Measurements from ENCODE around the gene ABI1.
A peak's percentile ranks its signal among the peaks of the same experiment; 100 is the strongest.

The ABI1 gene

DNA sequence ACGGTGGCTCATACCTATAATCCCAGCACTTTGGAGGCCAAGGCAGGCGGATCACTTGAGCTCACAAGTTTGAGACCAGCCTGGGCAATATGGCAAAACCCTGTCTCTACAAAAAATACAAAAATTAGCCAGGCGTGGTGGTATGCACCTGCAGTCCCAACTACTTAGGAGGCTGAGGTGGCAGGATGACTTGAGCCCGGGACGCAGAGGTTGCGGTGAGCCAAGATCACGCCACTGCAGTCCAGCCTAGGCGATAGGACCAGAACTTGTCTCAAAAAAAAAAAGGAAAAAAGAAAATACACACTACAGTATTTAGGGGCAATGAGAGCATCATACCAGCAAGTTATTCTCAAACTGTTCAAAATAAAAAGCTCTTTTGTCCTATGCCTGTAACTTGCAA is 59.5 kb downstream of the ABI1 start (continued):
- TF ChIP-seq, protein P1, sequence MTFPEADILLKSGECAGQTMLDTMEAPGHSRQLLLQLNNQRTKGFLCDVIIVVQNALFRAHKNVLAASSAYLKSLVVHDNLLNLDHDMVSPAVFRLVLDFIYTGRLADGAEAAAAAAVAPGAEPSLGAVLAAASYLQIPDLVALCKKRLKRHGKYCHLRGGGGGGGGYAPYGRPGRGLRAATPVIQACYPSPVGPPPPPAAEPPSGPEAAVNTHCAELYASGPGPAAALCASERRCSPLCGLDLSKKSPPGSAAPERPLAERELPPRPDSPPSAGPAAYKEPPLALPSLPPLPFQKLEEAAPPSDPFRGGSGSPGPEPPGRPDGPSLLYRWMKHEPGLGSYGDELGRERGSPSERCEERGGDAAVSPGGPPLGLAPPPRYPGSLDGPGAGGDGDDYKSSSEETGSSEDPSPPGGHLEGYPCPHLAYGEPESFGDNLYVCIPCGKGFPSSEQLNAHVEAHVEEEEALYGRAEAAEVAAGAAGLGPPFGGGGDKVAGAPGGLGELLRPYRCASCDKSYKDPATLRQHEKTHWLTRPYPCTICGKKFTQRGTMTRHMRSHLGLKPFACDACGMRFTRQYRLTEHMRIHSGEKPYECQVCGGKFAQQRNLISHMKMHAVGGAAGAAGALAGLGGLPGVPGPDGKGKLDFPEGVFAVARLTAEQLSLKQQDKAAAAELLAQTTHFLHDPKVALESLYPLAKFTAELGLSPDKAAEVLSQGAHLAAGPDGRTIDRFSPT (tag by site-specific recombination; IDR thresholded peaks at IDR 0.05): no peak

DNA sequence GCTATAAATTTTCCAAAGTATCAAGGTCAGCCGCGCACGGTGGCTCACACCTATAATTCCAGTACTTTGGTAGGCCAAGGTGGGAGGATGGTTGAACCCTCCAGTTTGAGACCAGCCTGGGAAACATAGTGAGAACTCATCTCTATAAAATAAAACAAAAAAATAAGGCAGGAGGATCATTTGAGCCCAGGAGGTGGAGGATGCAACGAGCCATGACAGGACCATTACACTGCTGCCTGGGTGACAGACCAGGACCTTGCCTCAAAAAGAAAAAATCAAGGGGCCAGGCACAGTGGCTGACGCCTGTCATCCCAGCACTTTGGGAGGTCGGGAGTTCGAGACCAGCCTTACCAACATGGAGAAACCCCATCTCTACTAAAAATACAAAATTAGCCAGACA is 60.3 kb downstream of the ABI1 start:
- ChIA-PET CTCF (no interaction called here), POLR2A (no interaction called here)
- Histone ChIP-seq H3K36me3 (ENCODE audit: control insufficient read depth in 2 of 2, insufficient read depth in 1 of 2, low read length in 2 of 2) (no peaks in the 10 kb centered on the region), H3K4me1 (ENCODE audit: control insufficient read depth, insufficient read depth, low read length) (peaks cover 12% of the 10 kb centered on the region), H3K27ac (ENCODE audit: extremely low read depth, low read depth, low read length) (no peak overlapping the region), H3K9me3 (ENCODE audit: control insufficient read depth, insufficient read depth, low read depth, low read length) (no peaks in the 10 kb centered on the region), H3K4me3 (ENCODE audit: low read depth, low read length) (no peak overlapping the region)
- TF ChIP-seq, protein P2, sequence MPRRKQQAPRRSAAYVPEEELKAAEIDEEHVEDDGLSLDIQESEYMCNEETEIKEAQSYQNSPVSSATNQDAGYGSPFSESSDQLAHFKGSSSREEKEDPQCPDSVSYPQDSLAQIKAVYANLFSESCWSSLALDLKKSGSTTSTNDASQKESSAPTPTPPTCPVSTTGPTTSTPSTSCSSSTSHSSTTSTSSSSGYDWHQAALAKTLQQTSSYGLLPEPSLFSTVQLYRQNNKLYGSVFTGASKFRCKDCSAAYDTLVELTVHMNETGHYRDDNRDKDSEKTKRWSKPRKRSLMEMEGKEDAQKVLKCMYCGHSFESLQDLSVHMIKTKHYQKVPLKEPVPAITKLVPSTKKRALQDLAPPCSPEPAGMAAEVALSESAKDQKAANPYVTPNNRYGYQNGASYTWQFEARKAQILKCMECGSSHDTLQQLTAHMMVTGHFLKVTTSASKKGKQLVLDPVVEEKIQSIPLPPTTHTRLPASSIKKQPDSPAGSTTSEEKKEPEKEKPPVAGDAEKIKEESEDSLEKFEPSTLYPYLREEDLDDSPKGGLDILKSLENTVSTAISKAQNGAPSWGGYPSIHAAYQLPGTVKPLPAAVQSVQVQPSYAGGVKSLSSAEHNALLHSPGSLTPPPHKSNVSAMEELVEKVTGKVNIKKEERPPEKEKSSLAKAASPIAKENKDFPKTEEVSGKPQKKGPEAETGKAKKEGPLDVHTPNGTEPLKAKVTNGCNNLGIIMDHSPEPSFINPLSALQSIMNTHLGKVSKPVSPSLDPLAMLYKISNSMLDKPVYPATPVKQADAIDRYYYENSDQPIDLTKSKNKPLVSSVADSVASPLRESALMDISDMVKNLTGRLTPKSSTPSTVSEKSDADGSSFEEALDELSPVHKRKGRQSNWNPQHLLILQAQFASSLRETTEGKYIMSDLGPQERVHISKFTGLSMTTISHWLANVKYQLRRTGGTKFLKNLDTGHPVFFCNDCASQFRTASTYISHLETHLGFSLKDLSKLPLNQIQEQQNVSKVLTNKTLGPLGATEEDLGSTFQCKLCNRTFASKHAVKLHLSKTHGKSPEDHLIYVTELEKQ (tag by site-specific recombination; IDR thresholded peaks at IDR 0.05; ENCODE audit: borderline replicate concordance): no peak

DNA sequence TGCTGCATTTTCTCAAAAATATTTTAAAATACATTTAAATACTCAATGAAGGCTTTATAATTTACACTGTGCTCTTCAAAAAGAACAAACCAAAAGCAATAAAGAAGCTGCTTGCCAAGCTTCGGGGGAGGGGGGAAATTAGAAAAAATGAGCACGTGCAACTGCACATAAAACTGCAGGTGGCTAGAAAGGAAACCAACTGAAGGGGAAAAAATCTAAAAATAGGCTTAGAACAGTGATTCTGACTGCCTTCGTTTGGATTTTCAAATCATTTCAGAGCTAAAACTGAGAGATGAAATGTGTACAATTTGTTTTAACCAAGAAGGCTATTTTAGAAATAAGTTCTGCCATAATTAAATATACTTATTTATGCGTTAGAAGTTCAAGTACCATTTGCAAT is 61.4 kb downstream of the ABI1 start:
- H3K4me1 ChIP-seq (ENCODE audit: control insufficient read depth, insufficient read depth, low read length): peaks cover 1% of the 10 kb centered on the region
- TF ChIP-seq, protein P3, sequence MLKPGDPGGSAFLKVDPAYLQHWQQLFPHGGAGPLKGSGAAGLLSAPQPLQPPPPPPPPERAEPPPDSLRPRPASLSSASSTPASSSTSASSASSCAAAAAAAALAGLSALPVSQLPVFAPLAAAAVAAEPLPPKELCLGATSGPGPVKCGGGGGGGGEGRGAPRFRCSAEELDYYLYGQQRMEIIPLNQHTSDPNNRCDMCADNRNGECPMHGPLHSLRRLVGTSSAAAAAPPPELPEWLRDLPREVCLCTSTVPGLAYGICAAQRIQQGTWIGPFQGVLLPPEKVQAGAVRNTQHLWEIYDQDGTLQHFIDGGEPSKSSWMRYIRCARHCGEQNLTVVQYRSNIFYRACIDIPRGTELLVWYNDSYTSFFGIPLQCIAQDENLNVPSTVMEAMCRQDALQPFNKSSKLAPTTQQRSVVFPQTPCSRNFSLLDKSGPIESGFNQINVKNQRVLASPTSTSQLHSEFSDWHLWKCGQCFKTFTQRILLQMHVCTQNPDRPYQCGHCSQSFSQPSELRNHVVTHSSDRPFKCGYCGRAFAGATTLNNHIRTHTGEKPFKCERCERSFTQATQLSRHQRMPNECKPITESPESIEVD (tag by site-specific recombination; IDR thresholded peaks at IDR 0.05): 0 out of 2 replicates have a peak, but pooled peaks have one; percentile 9
- no peak for TF ChIP-seq ZNF23 (tag by site-specific recombination; IDR thresholded peaks at IDR 0.05; ENCODE audit: borderline replicate concordance)
- POLR2A ChIA-PET: no interaction called here
- H3K36me3 ChIP-seq (ENCODE audit: control insufficient read depth in 2 of 2, insufficient read depth in 1 of 2, low read length in 2 of 2): no peaks in the 10 kb centered on the region
- CTCF ChIA-PET: interaction anchor here (0.6 to 0.9 kb wide), 2 partner anchors 10 to 67 kb away, joined by 3 read pairs; no protein-coding TSS in a partner anchor
- H3K4me3 ChIP-seq (ENCODE audit: low read depth, low read length): no peak overlapping the region
- H3K9me3 ChIP-seq (ENCODE audit: control insufficient read depth, insufficient read depth, low read depth, low read length): no peaks in the 10 kb centered on the region
- H3K27ac ChIP-seq (ENCODE audit: extremely low read depth, low read depth, low read length): no peak overlapping the region

DNA sequence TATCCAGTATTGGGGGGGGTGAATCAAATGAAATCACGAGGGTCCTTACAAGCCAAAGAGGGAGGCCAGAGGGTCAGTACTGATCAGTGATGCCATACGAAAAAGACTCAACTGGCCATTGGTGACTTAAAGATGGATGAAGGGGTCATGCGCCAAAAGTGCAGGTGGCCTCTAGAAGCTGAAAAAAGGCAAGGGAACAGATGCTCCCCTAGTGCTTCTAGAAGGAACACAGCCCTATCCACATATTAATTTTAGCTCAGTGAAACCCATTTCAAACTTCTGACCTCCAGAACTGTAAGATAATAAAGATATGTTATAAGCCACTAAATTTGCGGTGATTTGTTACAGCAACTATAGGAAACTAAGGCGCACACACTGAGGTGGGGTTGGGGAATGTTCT is 62.5 kb downstream of the ABI1 start:
- Histone ChIP-seq H3K4me1 (ENCODE audit: control insufficient read depth, insufficient read depth, low read length) (no peaks in the 10 kb centered on the region; the same call in 1 of the 2 replicates), H3K9me3 (ENCODE audit: control insufficient read depth, insufficient read depth, low read depth, low read length) (no peaks in the 10 kb centered on the region), H3K27ac (ENCODE audit: extremely low read depth, low read depth, low read length) (no peak overlapping the region), H3K4me3 (ENCODE audit: low read depth, low read length) (no peak overlapping the region), H3K36me3 (ENCODE audit: control insufficient read depth in 2 of 2, insufficient read depth in 1 of 2, low read length in 2 of 2) (no peaks in the 10 kb centered on the region; a peak in 1 of 3 replicates)
- POLR2A ChIA-PET: no interaction called here
- TF ChIP-seq ZNF600 (tag by site-specific recombination; IDR thresholded peaks at IDR 0.05): no peak
- TF ChIP-seq, protein P4, sequence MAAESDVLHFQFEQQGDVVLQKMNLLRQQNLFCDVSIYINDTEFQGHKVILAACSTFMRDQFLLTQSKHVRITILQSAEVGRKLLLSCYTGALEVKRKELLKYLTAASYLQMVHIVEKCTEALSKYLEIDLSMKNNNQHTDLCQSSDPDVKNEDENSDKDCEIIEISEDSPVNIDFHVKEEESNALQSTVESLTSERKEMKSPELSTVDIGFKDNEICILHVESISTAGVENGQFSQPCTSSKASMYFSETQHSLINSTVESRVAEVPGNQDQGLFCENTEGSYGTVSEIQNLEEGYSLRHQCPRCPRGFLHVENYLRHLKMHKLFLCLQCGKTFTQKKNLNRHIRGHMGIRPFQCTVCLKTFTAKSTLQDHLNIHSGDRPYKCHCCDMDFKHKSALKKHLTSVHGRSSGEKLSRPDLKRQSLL (tag by site-specific recombination; IDR thresholded peaks at IDR 0.05): no peak
- TF ChIP-seq ZNF112 (tag by site-specific recombination; IDR thresholded peaks at IDR 0.05): no peak
- CTCF ChIA-PET: interaction anchor here (0.7 kb wide), 1 partner anchor 72 kb away, joined by 5 read pairs; no protein-coding TSS in a partner anchor

Measured in HEK293 (cell line).